ENCODE measurements around the gene TFEB. TPM values are rescaled to one million over a fixed set of nuclear protein-coding genes. Genes with fewer than 3 reads are reported as not detected.

The TFEB gene
- total RNA-seq, 1 donor from 2014 or later = 35.5 TPM

GRCh38 chr6:41697861-41698781 is 37.3 kb downstream of the TFEB start:
- intact Hi-C loops (cut with DNase I) = no loop called here
- DNase-seq (ENCODE audit: low spot score) (no peak), ATAC-seq (peak; percentile 80)

GRCh38 chr6:41696788-41697187 is 38.6 kb downstream of the TFEB start:
- ATAC-seq (no peak), DNase-seq (ENCODE audit: low spot score) (no peak)
- intact Hi-C loops (cut with DNase I) = no loop called here

GRCh38 chr6:41695825-41696224 is 39.6 kb downstream of the TFEB start:
- DNase-seq (ENCODE audit: low spot score) (no peak), ATAC-seq (no peak)
- intact Hi-C loops (cut with DNase I) = no loop called here

GRCh38 chr6:41694815-41695526 is 40.4 kb downstream of the TFEB start:
- DNase-seq (ENCODE audit: low spot score) (no peak), ATAC-seq (no peak)
- intact Hi-C loops (cut with DNase I) = no loop called here

GRCh38 chr6:41693281-41694240 is 41.8 kb downstream of the TFEB start:
- ATAC-seq (peak; percentile 56), DNase-seq (ENCODE audit: low spot score) (no peak)
- intact Hi-C loops (cut with DNase I) = no loop called here

GRCh38 chr6:41692730-41693129 is 42.7 kb downstream of the TFEB start:
- ATAC-seq = no peak
- no peak for DNase-seq (ENCODE audit: low spot score)
- intact Hi-C loops (cut with DNase I) = no loop called here

- no peak for ATAC-seq
- no peak for DNase-seq (ENCODE audit: low spot score)
- intact Hi-C loops (cut with DNase I) = no loop called here
Measured at GRCh38 chr6:41692080-41692675, 43.2 kb downstream of the TFEB start.

GRCh38 chr6:41691426-41692079 is 43.9 kb downstream of the TFEB start:
- DNase-seq (ENCODE audit: low spot score) (no peak), ATAC-seq (no peak)
- intact Hi-C loops (cut with DNase I) = no loop called here

- ATAC-seq = no peak
- intact Hi-C loops (cut with DNase I) = no loop called here
- peak; percentile 48 for DNase-seq (ENCODE audit: low spot score)
Measured at GRCh38 chr6:41690541-41691330, 44.7 kb downstream of the TFEB start.

- ATAC-seq (no peak), DNase-seq (ENCODE audit: low spot score) (peak; percentile 60)
- intact Hi-C loops (cut with DNase I) = loop anchor here (5.0 kb wide), 1 partner anchor 43 kb away; no protein-coding TSS in a partner anchor
Measured at GRCh38 chr6:41689171-41690008, 46.0 kb downstream of the TFEB start.

GRCh38 chr6:41688256-41688965 is 47.0 kb downstream of the TFEB start:
- ATAC-seq (no peak), DNase-seq (ENCODE audit: low spot score) (peak; percentile 47)

GRCh38 chr6:41687501-41688175 is 47.8 kb downstream of the TFEB start:
- DNase-seq (ENCODE audit: low spot score) = no peak
- intact Hi-C loops (cut with DNase I) = loop anchor here (5.0 kb wide), 1 partner anchor 45 kb away; no protein-coding TSS in a partner anchor
- no peak for ATAC-seq

More at GRCh38 chr6:41688256-41688965, 47.0 kb downstream of the TFEB start:
- intact Hi-C loops (cut with DNase I) = loop anchor here (5.0 kb wide), 1 partner anchor 44 kb away; no protein-coding TSS in a partner anchor

GRCh38 chr6:41685641-41686380 is 49.6 kb downstream of the TFEB start:
- DNase-seq (ENCODE audit: low spot score) = peak; percentile 36
- intact Hi-C loops (cut with DNase I) = loop anchor here (5.0 kb wide), 1 partner anchor 46 kb away; no protein-coding TSS in a partner anchor
- ATAC-seq = no peak
